ENCODE data around the gene CD163. TPM values are rescaled to one million over a fixed set of nuclear protein-coding genes. Genes with fewer than 3 reads are reported as not detected.

The CD163 gene
- total RNA-seq, 1 experiment from 2014 or later = not detected

GRCh38 chr12:7444537-7444936, 59.0 kb downstream of the CD163 start:
- POLR2A ChIA-PET (ENCODE audit: unreplicated experiment) = no interaction called here
- Histone ChIP-seq H3K27me3 (ENCODE audit: low read length) (peaks cover 21% of the 10 kb centered on the region), H3F3A (ENCODE audit: low read length, unreplicated experiment) (no peaks in the 10 kb centered on the region), H3K4me1 (ENCODE audit: insufficient read depth, low read length) (no peaks in the 10 kb centered on the region), H3K36me3 (ENCODE audit: low read depth, low read length) (no peaks in the 10 kb centered on the region), H3K79me2 (ENCODE audit: low read length) (no peaks in the 10 kb centered on the region), H3K4me3 (ENCODE audit: low read length) (no peak overlapping the region), H4K20me1 (ENCODE audit: low read length) (no peaks in the 10 kb centered on the region), H3K9ac (ENCODE audit: low read length) (no peak overlapping the region), H3K9me2 (replicated peaks; ENCODE audit: low read length) (no peaks in the 10 kb centered on the region), H2AFZ (ENCODE audit: low read length) (no peak overlapping the region), H3K4me2 (ENCODE audit: low read length) (no peak overlapping the region), H3K9me3 (ENCODE audit: low read length) (no peaks in the 10 kb centered on the region), H3K27ac (ENCODE audit: low read length) (no peak overlapping the region)
- CTCF ChIA-PET = no interaction called here
- BruUV-seq (replicated peaks) = no TSS peak
- DNase-seq (no peak), ATAC-seq (no peak)
- TF ChIP-seq EZH2 (IDR thresholded peaks at IDR 0.05; ENCODE audit: low read length, unreplicated experiment) = no peak
- intact Hi-C loops (cut with micrococcal nuclease) = no loop called here

GRCh38 chr12:7444076-7444475, 59.5 kb downstream of the CD163 start, which contains the start of gene CD163L1:
Gene CD163L1, minus strand, starts transcription at chr12:7444153. Its CDS starts 26 bp downstream, at chr12:7444127.
- Histone ChIP-seq H4K20me1 (ENCODE audit: low read length) (no peaks in the 10 kb centered on the region), H3K4me2 (ENCODE audit: low read length) (no peak within 1 kb of the TSS), H3K4me3 (ENCODE audit: low read length) (no peak within 1 kb of the TSS), H3F3A (ENCODE audit: low read length, unreplicated experiment) (no peaks in the 10 kb centered on the region), H3K9ac (ENCODE audit: low read length) (no peak within 1 kb of the TSS), H2AFZ (ENCODE audit: low read length) (no peak within 1 kb of the TSS), H3K9me2 (replicated peaks; ENCODE audit: low read length) (no peaks in the 10 kb centered on the region), H3K4me1 (ENCODE audit: insufficient read depth, low read length) (no peaks in the 10 kb centered on the region), H3K9me3 (ENCODE audit: low read length) (no peaks in the 10 kb centered on the region), H3K27ac (ENCODE audit: low read length) (no peak within 1 kb of the TSS), H3K36me3 (ENCODE audit: low read depth, low read length) (no peaks in the 10 kb centered on the region), H3K79me2 (ENCODE audit: low read length) (no peaks in the 10 kb centered on the region), H3K27me3 (ENCODE audit: low read length) (peaks cover 21% of the 10 kb centered on the region)
- TF ChIP-seq CTCF (conservative IDR thresholded peaks at IDR 0.05; ENCODE audit: low read depth, low read length) (no peak), EZH2 (IDR thresholded peaks at IDR 0.05; ENCODE audit: low read length, unreplicated experiment) (no peak), EZH2phosphoT487 (IDR thresholded peaks at IDR 0.05; ENCODE audit: borderline replicate concordance, low read length) (no peak)
- POLR2A ChIA-PET (ENCODE audit: unreplicated experiment) = no interaction called here
- intact Hi-C loops (cut with micrococcal nuclease) = no loop called here
- DNase-seq (no peak), ATAC-seq (no peak)
- BruUV-seq (replicated peaks) = no TSS peak
- CTCF ChIA-PET = no interaction called here

GRCh38 chr12:7441216-7441615, 62.4 kb downstream of the CD163 start:
- Histone ChIP-seq H3K79me2 (ENCODE audit: low read length) (no peaks in the 10 kb centered on the region), H3K27me3 (ENCODE audit: low read length) (peaks cover 25% of the 10 kb centered on the region), H2AFZ (ENCODE audit: low read length) (no peak overlapping the region), H3K9me2 (replicated peaks; ENCODE audit: low read length) (no peaks in the 10 kb centered on the region), H3K27ac (ENCODE audit: low read length) (no peak overlapping the region), H3K9me3 (ENCODE audit: low read length) (no peaks in the 10 kb centered on the region), H3F3A (ENCODE audit: low read length, unreplicated experiment) (no peaks in the 10 kb centered on the region), H3K4me3 (ENCODE audit: low read length) (no peak overlapping the region), H4K20me1 (ENCODE audit: low read length) (no peaks in the 10 kb centered on the region), H3K4me2 (ENCODE audit: low read length) (no peak overlapping the region), H3K36me3 (ENCODE audit: low read depth, low read length) (no peaks in the 10 kb centered on the region), H3K4me1 (ENCODE audit: insufficient read depth, low read length) (no peaks in the 10 kb centered on the region), H3K9ac (ENCODE audit: low read length) (no peak overlapping the region)
- TF ChIP-seq CTCF (conservative IDR thresholded peaks at IDR 0.05; ENCODE audit: low read depth, low read length) (no peak), EZH2phosphoT487 (IDR thresholded peaks at IDR 0.05; ENCODE audit: borderline replicate concordance, low read length) (no peak), EZH2 (IDR thresholded peaks at IDR 0.05; ENCODE audit: low read length, unreplicated experiment) (no peak)
- ChIA-PET CTCF (no interaction called here), POLR2A (ENCODE audit: unreplicated experiment) (no interaction called here)
- DNase-seq = no peak
- BruUV-seq (replicated peaks) = no TSS peak
- ATAC-seq = no peak
- intact Hi-C loops (cut with micrococcal nuclease) = no loop called here

Measured in PC-3 (cell line).